Astrocyte of the cerebellum (primary cell): Measurements from ENCODE around the gene TRAPPC10.

ENCODE experiments used
- DNase-seq: peaks from one replicate; pipeline ENCODE4 v3.0.0-alpha.2; 2011; ENCODE audit warnings: low read depth
- H3K4me3 ChIP-seq: 2 replicates; pipeline ENCODE4 v1.5.1; 2011; ENCODE audit warnings: mild to moderate bottlenecking, low read depth, low read length, moderate library complexity
- in situ Hi-C: cut with HindIII; loops from 2 replicates; pipeline ENCODE4 v1.10.0; 2017; ENCODE audit warnings: low sequenced_read_pairs
- TF ChIP-seq, protein P1 (sequence below): IDR thresholded peaks from 2 replicates; pipeline ENCODE4 v1.5.1; 2012; ENCODE audit warnings: low read length, low read depth, moderate library complexity, mild to moderate bottlenecking; ENCODE audit errors: missing control alignments

Gene TRAPPC10

DNA sequence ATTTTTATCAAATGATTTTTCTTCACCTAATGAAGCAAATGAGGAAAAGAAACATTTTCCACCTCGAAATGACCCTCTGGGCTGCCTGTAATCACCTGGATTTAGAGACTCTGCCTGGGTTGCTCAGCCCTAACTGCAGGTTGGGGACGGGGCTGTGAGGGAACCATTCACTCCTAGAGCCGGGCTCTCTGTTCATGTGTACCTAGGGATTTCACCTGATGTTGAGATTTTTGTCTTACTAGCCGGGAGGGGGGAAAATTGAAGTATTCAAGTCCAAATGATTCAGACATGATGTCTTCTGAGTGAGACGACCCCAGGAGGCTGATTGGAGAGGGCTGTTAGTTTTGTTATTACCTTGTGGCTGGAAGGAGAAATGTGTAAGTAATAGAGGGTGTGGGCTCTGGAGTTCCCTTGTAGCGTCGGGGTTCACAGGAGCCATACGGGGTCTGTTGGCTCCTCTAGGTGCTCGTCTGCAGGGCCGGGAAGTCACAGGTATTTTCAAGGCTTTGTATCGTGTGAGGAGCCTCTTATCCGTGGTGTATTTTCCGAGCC, 52.8 kb downstream of the TRAPPC10 start:
- TF ChIP-seq, protein P1, sequence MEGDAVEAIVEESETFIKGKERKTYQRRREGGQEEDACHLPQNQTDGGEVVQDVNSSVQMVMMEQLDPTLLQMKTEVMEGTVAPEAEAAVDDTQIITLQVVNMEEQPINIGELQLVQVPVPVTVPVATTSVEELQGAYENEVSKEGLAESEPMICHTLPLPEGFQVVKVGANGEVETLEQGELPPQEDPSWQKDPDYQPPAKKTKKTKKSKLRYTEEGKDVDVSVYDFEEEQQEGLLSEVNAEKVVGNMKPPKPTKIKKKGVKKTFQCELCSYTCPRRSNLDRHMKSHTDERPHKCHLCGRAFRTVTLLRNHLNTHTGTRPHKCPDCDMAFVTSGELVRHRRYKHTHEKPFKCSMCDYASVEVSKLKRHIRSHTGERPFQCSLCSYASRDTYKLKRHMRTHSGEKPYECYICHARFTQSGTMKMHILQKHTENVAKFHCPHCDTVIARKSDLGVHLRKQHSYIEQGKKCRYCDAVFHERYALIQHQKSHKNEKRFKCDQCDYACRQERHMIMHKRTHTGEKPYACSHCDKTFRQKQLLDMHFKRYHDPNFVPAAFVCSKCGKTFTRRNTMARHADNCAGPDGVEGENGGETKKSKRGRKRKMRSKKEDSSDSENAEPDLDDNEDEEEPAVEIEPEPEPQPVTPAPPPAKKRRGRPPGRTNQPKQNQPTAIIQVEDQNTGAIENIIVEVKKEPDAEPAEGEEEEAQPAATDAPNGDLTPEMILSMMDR = no peak
- no peak for DNase-seq
- H3K4me3 ChIP-seq = no peak overlapping the region
- in situ Hi-C loops = no loop called here

- DNase-seq = no peak
- H3K4me3 ChIP-seq = no peak overlapping the region
- in situ Hi-C loops = no loop called here
- TF ChIP-seq, protein P1 = no peak
Measured at GRCh38 chr21:44065428-44065827, 53.3 kb downstream of the TRAPPC10 start.

DNA sequence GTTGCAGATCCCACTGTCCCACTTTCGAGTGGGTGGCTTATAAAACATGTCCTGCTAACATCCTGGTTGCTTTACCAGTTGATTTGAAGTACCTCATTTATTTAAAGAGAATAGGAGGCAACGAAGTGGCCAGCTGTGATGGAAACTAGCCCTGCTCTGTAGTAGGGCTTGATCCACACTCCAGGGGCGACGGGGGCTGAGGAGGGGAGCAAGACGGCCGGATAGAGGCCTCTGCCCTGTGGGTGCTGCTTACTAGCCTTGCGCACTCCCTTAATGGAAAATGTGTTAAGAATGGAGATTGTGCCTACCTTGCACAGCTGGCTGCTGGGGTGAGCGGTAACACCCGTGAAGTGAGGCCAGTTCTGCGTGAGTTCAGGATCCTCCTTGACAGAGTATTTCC, 54.0 kb downstream of the TRAPPC10 start:
- in situ Hi-C loops = no loop called here
- TF ChIP-seq, protein P1 = no peak
- no peak overlapping the region for H3K4me3 ChIP-seq

GRCh38 chr21:44067011-44067839, 55.1 kb downstream of the TRAPPC10 start:
- in situ Hi-C loops = no loop called here
- DNase-seq = no peak
- TF ChIP-seq, protein P1 = no peak
- no peak overlapping the region for H3K4me3 ChIP-seq

More for the DNA sequence above, 54.0 kb downstream of the TRAPPC10 start:
- no peak for DNase-seq

DNA sequence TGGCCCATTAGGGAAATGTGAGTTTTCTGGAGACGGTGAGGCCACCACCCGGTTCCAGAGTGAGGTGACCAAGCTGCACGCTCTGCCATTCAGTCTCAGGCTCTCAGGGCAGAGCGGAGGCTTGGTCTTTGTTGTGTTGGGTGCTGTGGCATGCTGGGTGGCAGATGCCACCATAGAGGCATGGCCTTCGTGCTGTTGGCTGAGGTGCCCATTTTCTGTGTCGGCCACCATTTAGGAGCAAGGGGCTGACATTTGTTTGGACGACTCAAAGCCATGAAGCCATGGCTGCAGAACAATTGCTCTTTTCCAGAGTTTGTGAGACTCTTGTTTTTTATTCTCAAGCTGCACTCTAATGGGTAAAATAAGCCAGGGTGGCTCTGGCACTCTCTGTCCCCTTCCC, 58.3 kb downstream of the TRAPPC10 start:
- TF ChIP-seq, protein P1 = no peak
- in situ Hi-C loops = no loop called here
- H3K4me3 ChIP-seq = no peak overlapping the region
- no peak for DNase-seq

GRCh38 chr21:44071359-44072104, 59.4 kb downstream of the TRAPPC10 start:
- TF ChIP-seq, protein P1 = no peak
- no peak for DNase-seq
- in situ Hi-C loops = no loop called here
- no peak overlapping the region for H3K4me3 ChIP-seq
